GM18507 (cell line): ENCODE data around the gene CFL1.

Experiments used
- DNase-seq: peaks from one replicate; pipeline ENCODE4 v3.0.0; 2011; ENCODE audit warnings: low read depth; ENCODE audit not compliant: insufficient read length; ENCODE audit errors: extremely low spot score
- FAIRE-seq: peaks from 2 replicates; lab custom pipeline; 2011; peaks lifted over from hg19 to GRCh38; lab: Jason Lieb, UNC

The CFL1 gene

DNA sequence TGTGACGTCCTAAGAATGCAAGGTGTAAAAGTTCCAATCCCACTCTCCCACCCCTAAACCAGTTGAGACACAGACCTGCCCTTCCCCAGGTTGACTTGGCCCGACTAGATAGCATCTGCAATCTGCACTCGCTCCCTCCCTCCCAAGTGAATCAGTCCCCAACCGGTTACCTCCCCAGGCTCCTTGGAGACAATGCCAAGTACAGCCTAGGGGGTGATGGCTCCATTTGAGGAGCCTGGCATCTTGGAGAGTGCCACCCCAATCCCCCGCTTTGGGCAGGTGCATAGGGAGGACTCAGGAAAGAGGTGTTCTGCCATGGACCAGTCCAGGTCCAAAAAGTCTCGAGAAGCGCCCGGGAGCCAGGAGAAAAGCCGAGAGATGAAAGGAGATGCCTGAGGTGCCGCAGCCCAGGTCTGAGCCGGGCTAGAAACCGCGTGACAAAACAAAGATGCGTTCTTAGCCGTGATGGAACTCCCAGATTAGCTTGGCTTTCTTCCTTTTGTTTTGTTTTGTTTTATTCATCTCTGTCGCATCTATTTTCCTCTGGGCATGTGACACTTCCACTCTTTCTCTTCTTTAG lies 42.9 kb downstream of the CFL1 start:
- FAIRE-seq, result no peak
- DNase-seq, result no peak

DNA sequence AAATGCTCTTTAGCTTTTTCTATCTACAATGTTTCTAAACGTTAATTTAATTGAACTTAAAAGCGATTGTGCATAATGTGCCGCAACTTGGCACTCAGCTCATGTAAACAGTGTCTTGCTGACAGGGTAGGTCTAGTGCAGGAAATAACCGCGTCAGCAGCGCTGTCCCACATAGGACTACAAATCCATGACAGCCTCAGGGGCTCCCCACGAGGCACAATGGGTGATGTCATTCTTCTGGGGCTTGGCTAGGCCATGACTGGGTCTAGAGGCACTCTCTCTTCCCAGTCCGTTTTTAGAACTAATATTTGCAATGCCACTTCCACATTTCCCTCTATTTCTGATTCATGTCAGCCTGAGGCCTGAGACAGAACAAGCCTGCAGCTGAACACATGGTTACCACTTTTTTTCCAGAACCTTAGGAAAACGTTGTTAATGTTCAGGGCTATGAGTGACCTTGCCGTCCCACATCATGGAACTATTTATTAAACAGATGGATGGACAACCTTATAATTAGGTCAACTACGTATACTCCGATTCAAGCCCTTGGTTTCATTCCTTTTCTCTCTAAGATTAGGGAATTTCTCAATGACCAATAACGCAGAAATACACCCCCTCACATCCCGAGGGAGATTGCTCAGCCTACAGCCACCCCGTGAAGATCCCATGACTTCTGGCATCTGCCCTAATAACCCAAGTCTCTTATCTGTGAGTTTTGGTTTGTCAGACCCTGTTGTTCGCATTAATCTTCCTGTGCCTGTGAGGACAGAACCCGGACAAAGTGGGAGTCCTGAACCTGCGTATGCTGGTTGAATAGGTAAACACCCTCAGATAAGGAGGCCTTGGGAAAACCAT lies 43.6 kb downstream of the CFL1 start:
- DNase-seq (no peak), FAIRE-seq (no peak)

DNA sequence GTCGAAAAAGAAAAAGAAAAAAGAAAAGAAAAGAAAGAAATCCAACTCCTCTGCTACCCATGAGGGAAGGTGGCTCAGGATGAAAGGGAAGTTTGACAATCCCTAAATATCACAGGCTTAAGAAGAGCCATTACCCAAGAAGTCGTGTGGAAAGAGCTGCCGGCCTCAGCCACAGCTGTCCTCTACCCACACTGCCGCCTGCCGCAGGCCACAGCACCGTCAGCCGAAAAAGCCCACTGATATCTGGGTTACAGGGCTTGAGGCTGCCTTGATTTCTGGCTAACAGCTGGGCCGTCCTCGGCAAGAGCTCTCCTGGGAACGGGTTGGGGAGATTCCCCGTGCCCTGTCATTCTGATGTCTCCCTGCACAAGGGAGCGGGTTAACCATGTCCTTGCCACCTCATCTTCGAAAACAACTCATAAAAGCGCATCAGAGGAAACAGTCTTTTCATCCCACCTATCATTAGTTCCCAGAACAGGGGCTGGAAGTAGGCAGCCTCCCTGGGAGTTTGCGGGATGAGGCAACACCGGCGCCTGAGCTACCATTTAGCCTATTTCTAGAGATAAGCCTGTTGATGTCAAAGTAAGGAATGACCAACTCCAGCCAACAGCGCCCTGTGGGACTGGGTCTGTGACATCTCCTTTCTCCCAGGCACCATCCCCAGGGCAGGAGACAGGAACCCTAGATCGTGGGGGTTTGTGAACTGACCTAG lies 46.1 kb downstream of the CFL1 start:
- no peak for FAIRE-seq
- DNase-seq, result no peak

DNA sequence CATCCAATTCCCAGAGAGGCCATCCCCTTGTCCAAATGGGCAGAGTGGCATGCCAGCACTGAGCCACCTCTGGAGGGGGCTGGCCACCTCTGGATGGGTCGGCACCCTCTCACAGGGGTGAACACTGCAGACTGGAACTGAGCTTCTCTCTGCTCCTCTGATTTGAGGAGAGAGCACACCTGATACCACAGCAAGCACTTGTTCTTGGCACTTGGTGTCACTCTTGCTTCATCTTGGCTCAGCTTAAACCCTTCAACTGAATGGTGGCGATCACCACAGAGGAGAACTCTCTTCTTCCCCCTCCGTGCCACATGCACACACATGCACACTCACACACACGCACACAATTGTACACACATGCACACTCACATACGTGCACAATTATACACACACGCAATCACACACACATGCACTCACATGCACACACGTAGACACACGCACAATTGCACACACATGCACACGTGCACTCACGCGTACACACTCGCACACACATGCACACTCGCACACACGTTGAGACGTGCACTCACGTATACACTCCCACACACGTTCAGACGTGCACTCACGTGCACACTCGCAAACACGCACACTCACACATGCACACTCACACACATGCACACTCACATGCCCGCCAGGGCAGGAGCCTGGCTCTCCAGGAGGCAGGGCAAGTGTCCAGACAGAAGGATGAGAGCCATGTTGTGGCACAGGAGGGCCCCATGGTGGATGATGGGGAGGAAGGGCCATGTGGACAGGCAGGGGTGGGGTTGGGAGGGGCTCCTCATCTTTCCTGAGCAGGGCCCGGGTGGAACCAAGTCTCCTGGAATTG lies 47.7 kb downstream of the CFL1 start:
- FAIRE-seq (no peak), DNase-seq (no peak)

DNA sequence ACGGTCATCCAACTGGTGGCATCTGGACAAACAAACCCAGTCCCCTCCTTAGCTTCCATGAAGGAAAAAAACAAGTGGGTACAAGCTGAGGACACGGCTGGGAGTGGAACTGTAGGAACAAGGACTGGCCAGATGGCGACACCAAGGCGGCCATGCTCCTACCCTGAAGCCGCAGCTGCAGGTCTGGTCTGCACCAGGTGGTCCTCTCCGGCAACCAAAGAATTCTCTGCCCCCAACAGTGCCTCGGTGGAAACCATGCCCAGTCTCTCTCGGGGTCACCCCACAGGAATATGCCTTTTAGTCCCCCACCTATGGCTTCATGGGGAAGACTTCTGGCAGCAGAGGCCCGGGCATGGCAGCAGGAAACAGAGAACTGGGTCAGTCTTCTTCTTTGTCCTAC lies 48.5 kb downstream of the CFL1 start:
- FAIRE-seq, result no peak
- DNase-seq, result no peak

DNA sequence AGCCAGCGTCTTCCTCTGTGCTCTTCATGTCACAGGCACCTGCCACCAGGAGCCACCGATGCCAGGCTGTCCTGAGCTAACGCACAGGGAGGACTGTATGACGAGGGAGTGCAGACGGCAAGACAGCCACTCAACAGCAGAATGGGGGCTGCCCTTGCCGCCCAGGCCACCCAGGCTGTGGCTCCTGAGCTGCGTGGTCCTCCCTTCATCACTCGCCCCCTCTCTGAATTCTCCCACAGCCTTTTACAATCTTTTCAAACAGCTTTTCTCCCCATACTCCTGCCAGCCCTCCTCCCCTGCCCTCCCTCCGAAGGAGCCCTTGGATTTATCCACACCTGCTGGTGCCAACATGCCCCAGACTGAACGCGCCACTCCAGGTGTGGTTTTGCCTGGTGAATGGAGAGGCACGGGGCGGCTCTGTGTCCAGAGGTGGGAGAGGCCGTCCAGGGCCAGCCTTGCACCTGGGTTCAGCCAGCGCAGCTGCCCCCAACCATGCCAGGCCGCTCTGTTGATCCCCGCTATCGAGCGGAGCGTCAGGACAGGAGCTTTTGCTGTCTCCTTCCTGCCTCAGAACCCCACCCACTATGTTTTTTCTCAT lies 49.1 kb downstream of the CFL1 start:
- no peak for FAIRE-seq
- DNase-seq, result no peak

DNA sequence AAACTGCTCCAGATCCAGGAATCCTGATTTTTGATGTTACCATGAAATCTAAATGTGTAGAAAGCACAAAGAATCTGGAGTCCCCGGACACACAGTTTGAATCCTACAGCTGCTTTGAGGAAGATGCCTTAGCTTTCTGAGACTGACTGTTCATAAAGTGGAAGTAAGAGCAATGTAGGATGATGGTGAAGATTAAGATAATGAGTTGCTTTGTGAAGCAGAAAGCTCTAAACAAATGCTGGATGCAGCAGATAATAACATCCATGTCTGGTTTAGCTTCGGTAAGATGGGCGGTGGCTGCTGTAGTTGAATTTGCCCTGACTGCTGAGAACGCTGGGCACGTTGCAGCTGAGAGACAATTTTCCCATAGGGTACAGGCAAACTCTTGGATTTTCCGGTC lies 51.0 kb downstream of the CFL1 start:
- no peak for DNase-seq
- FAIRE-seq, result no peak
